ENCODE measurements around the gene MDFI.

Gene MDFI

GRCh38 chr6:41683273-41683522, 44.9 kb downstream of the MDFI start:
- TF ChIP-seq CTCF (IDR thresholded peaks at IDR 0.05; ENCODE audit: low read depth, low read length), result no peak
- DNase-seq (ENCODE audit: low read depth in 2 of 2), result peak in 1 of 2 donors; percentile 16
- H3K4me3 ChIP-seq (replicated peaks in 1 of 2; ENCODE audit: low read depth in 2 of 2, low read length in 2 of 2), result peak overlapping the region; percentile 15 to 26

- peak; percentile 72 to 81 for DNase-seq (ENCODE audit: low read depth in 2 of 2)
- TF ChIP-seq CTCF (IDR thresholded peaks at IDR 0.05; ENCODE audit: low read depth, low read length), result peak; percentile 88
- peak overlapping the region; percentile 15 to 26 for H3K4me3 ChIP-seq (replicated peaks in 1 of 2; ENCODE audit: low read depth in 2 of 2, low read length in 2 of 2)
These were observed 45.4 kb downstream of the MDFI start for GRCh38 chr6:41683523-41684310.

- no peak for DNase-seq (ENCODE audit: low read depth in 2 of 2)
- no peak for TF ChIP-seq CTCF (IDR thresholded peaks at IDR 0.05; ENCODE audit: low read depth, low read length)
- no peak overlapping the region for H3K4me3 ChIP-seq (replicated peaks in 1 of 2; ENCODE audit: low read depth in 2 of 2, low read length in 2 of 2)
These were observed 46.3 kb downstream of the MDFI start for GRCh38 chr6:41684311-41685180.

- no peak for TF ChIP-seq CTCF (IDR thresholded peaks at IDR 0.05; ENCODE audit: low read depth, low read length)
- H3K4me3 ChIP-seq (replicated peaks in 1 of 2; ENCODE audit: low read depth in 2 of 2, low read length in 2 of 2), result no peak overlapping the region
- DNase-seq (ENCODE audit: low read depth in 2 of 2), result no peak
These were observed 47.5 kb downstream of the MDFI start for GRCh38 chr6:41685641-41686380.

GRCh38 chr6:41687501-41688175, 49.4 kb downstream of the MDFI start:
- TF ChIP-seq CTCF (IDR thresholded peaks at IDR 0.05; ENCODE audit: low read depth, low read length), result no peak
- H3K4me3 ChIP-seq (replicated peaks in 1 of 2; ENCODE audit: low read depth in 2 of 2, low read length in 2 of 2), result no peak overlapping the region
- DNase-seq (ENCODE audit: low read depth in 2 of 2), result no peak

- no peak overlapping the region for H3K4me3 ChIP-seq (replicated peaks in 1 of 2; ENCODE audit: low read depth in 2 of 2, low read length in 2 of 2)
- no peak for TF ChIP-seq CTCF (IDR thresholded peaks at IDR 0.05; ENCODE audit: low read depth, low read length)
- DNase-seq (ENCODE audit: low read depth in 2 of 2), result no peak
These were observed 50.1 kb downstream of the MDFI start for GRCh38 chr6:41688256-41688965.
